H9 (cell line): ENCODE data around the gene MRPL53. TPM values are rescaled to one million over a fixed set of nuclear protein-coding genes. Genes with fewer than 3 reads are reported as not detected.

Source experiments
- DNase-seq: peaks from one replicate; pipeline ENCODE4 v3.0.0-alpha.2; 2017
- H2AFZ ChIP-seq: one replicate; pipeline ENCODE4 v1.6.1; 2013; ENCODE audit warnings: mild to moderate bottlenecking, low read length, control low read depth, moderate library complexity
- H2AK5ac ChIP-seq: 2 replicates; pipeline ENCODE4 v1.6.1; 2013; ENCODE audit warnings: low read length, control low read depth, mixed read lengths; ENCODE audit not compliant: insufficient read length
- H2BK120ac ChIP-seq: one replicate; pipeline ENCODE4 v1.6.1; 2013; ENCODE audit warnings: low read depth, mild to moderate bottlenecking, low read length, control low read depth, inconsistent platforms; ENCODE audit not compliant: poor library complexity, severe bottlenecking
- H2BK12ac ChIP-seq: 2 replicates; pipeline ENCODE4 v1.6.1; 2013; ENCODE audit warnings: low read length, control low read depth, mixed read lengths, low read depth; ENCODE audit not compliant: insufficient read length
- H2BK15ac ChIP-seq: 2 replicates; pipeline ENCODE4 v1.6.1; 2013; ENCODE audit warnings: low read depth, low read length, control low read depth
- H2BK20ac ChIP-seq: one replicate; pipeline ENCODE4 v1.6.1; 2013; ENCODE audit warnings: low read depth, mild to moderate bottlenecking, low read length, control low read depth, inconsistent platforms; ENCODE audit not compliant: poor library complexity, severe bottlenecking
- H2BK5ac ChIP-seq: 2 replicates; pipeline ENCODE4 v1.6.1; 2013; ENCODE audit warnings: low read length, control low read depth, mixed read lengths; ENCODE audit not compliant: insufficient read length
- H3K14ac ChIP-seq: 2 replicates; pipeline ENCODE4 v1.6.1; 2013; ENCODE audit warnings: low read length, control low read depth; ENCODE audit not compliant: insufficient read depth
- H3K18ac ChIP-seq: 2 replicates; pipeline ENCODE4 v1.6.1; 2013; ENCODE audit warnings: low read depth, mild to moderate bottlenecking, mixed read lengths, low read length, control low read depth; ENCODE audit not compliant: insufficient read length
- H3K23ac ChIP-seq: 2 replicates; pipeline ENCODE4 v1.6.1; 2013; ENCODE audit warnings: low read length, control low read depth, mixed read lengths, low read depth; ENCODE audit not compliant: insufficient read length
- H3K23me2 ChIP-seq: 2 replicates; pipeline ENCODE4 v1.6.1; 2013; ENCODE audit warnings: low read depth, mild to moderate bottlenecking, mixed read lengths, low read length, control low read depth; ENCODE audit not compliant: insufficient read length, poor library complexity, severe bottlenecking
- H3K27ac ChIP-seq: 2 replicates; pipeline ENCODE4 v1.5.1; 2013; ENCODE audit warnings: low read length, control low read depth, mixed read lengths, low read depth; ENCODE audit not compliant: insufficient read length
- H3K27me3 ChIP-seq: 2 replicates; pipeline ENCODE4 v1.6.1; 2013; ENCODE audit warnings: low read length, control low read depth, inconsistent platforms; ENCODE audit not compliant: insufficient read depth
- H3K4ac ChIP-seq: 2 replicates; pipeline ENCODE4 v1.6.1; 2013; ENCODE audit warnings: low read depth, mild to moderate bottlenecking, control low read depth, inconsistent platforms, low read length, moderate library complexity
- H3K4me1 ChIP-seq: 2 replicates; pipeline ENCODE4 v1.6.1; 2013; ENCODE audit warnings: low read length, control low read depth, inconsistent platforms; ENCODE audit not compliant: insufficient read depth
- H3K4me2 ChIP-seq: 2 replicates; pipeline ENCODE4 v1.6.1; 2013; ENCODE audit warnings: low read length, control low read depth, mixed read lengths; ENCODE audit not compliant: insufficient read length, insufficient read depth
- H3K56ac ChIP-seq: 2 replicates; pipeline ENCODE4 v1.6.1; 2013; ENCODE audit warnings: low read depth, mild to moderate bottlenecking, mixed read lengths, low read length, control low read depth; ENCODE audit not compliant: insufficient read length
- H3K79me1 ChIP-seq: 2 replicates; pipeline ENCODE4 v1.6.1; 2013; ENCODE audit warnings: low read depth, mild to moderate bottlenecking, moderate library complexity, low read length, control low read depth, inconsistent platforms; ENCODE audit not compliant: insufficient read depth, poor library complexity, severe bottlenecking
- H3K79me2 ChIP-seq: 2 replicates; pipeline ENCODE4 v1.6.1; 2013; ENCODE audit warnings: low read length, control low read depth, inconsistent platforms; ENCODE audit not compliant: insufficient read depth
- H3K9ac ChIP-seq: 2 replicates; pipeline ENCODE4 v1.6.1; 2013; ENCODE audit warnings: low read length, control low read depth, mixed read lengths; ENCODE audit not compliant: insufficient read length; ENCODE audit errors: extremely low read depth
- H3K9me3 ChIP-seq: one replicate; pipeline ENCODE4 v1.6.1; 2013; ENCODE audit warnings: low read depth, low read length, inconsistent platforms; ENCODE audit not compliant: control insufficient read depth
- H3T11ph ChIP-seq: one replicate; pipeline ENCODE4 v1.6.1; 2013; ENCODE audit warnings: mild to moderate bottlenecking, low read length, control low read depth, inconsistent platforms
- H4K20me1 ChIP-seq: one replicate; pipeline ENCODE4 v1.6.1; 2013; ENCODE audit not compliant: control insufficient read depth, insufficient read length, insufficient read depth
- H4K5ac ChIP-seq: 2 replicates; pipeline ENCODE4 v1.6.1; 2013; ENCODE audit warnings: low read depth, mild to moderate bottlenecking, mixed read lengths, low read length, control low read depth; ENCODE audit not compliant: insufficient read length
- H4K8ac ChIP-seq: replicated peaks from 2 replicates; pipeline ENCODE4 v1.6.1; 2013; ENCODE audit warnings: low read length, control low read depth, mixed read lengths, low read depth; ENCODE audit not compliant: insufficient read length
- H4K91ac ChIP-seq: 2 replicates; pipeline ENCODE4 v1.6.1; 2013; ENCODE audit warnings: low read depth, mild to moderate bottlenecking, moderate library complexity, mixed read lengths, low read length, control low read depth; ENCODE audit not compliant: insufficient read length
- H3K27ac Mint-ChIP-seq, 3 experiments: 2 replicates in 2 of 3; 3 replicates in 1 of 3; pipeline ENCODE4 v1.8.0; 2020 to 2021; ENCODE audit warnings: mixed read lengths in 3 of 3, mild to moderate bottlenecking in 1 of 3, moderate library complexity in 1 of 3
- H3K27me3 Mint-ChIP-seq: 2 replicates; pipeline ENCODE4 v1.8.0; 2021; ENCODE audit warnings: low read depth, mild to moderate bottlenecking, moderate library complexity, mixed read lengths
- H3K36me3 Mint-ChIP-seq, 3 experiments: 2 replicates in 2 of 3; 3 replicates in 1 of 3; pipeline ENCODE4 v1.8.0; 2020 to 2021; ENCODE audit warnings: low read depth in 3 of 3, mixed read lengths in 3 of 3; ENCODE audit not compliant: insufficient read depth in 1 of 3
- H3K4me1 Mint-ChIP-seq, 2 experiments: 2 replicates each; pipeline ENCODE4 v1.8.0; 2020; ENCODE audit warnings: mixed read lengths in 2 of 2
- H3K4me3 Mint-ChIP-seq, 2 experiments: 2 replicates in 1 of 2; 3 replicates in 1 of 2; pipeline ENCODE4 v1.8.0; 2020 to 2021; ENCODE audit warnings: mild to moderate bottlenecking in 2 of 2, mixed read lengths in 2 of 2, moderate library complexity in 1 of 2
- H3K9me3 Mint-ChIP-seq, 2 experiments: 2 replicates in 1 of 2; 3 replicates in 1 of 2; pipeline ENCODE4 v1.8.0; 2020; ENCODE audit warnings: mild to moderate bottlenecking in 2 of 2, mixed read lengths in 2 of 2, moderate library complexity in 1 of 2
- WGBS: extraction: QIAGEN DNeasy Blood & Tissue Kit; methylation state at CpG from one replicate; pipeline ENCODE4 v1.1.7; 2013; ENCODE audit warnings: missing lambda C conversion rate, low lambda C conversion rate, mixed read lengths; ENCODE audit not compliant: insufficient read length; ENCODE audit errors: extremely low coverage; 5-methylcytosine and 5-hydroxymethylcytosine counted together
- total RNA-seq: library from RNA; stranded (reverse); gene quantifications from 2 replicates; pipeline ENCODE4 v1.2.1, GENCODE V29; 2021
- TF ChIP-seq, protein P1 (sequence below): fragments of 200-600 bp; sonication (generic); conservative IDR thresholded peaks from 3 replicates; pipeline ENCODE4 v1.8.0; 2021; ENCODE audit warnings: antibody characterized with exemption, mild to moderate bottlenecking

The MRPL53 gene
- total RNA-seq, 1 experiment from 2014 or later, result 59.5 TPM

DNA sequence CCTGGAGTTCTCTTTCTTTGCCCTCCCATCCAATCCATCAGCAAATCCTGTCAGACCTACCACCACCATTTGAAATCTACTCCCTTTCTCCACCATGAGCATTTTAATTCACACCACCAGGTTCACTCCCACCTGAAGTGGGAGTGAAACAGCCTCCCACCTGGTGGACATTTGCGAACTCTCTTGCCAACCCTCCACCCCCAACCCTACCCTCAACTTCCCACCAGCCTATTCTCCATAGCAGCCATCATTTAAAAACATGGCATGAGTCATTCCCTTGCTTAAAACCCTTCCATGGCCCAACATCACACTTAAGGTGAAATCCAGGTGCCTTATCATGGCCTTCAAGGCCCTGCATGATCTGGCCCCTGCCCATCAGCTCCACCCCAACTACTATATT lies 34.2 kb downstream of the MRPL53 start:
- H3K4me3 Mint-ChIP-seq, result peak overlapping the region; percentile 19 to 95; a peak in 4 of 5 replicates
- Histone ChIP-seq H3K23me2 (peaks cover 11% of the 10 kb centered on the region), H3K9me3 (no peaks in the 10 kb centered on the region), H3T11ph (no peak overlapping the region), H3K23ac (no peak overlapping the region), H2BK15ac (no peak overlapping the region), H4K5ac (no peak overlapping the region), H3K4ac (no peak overlapping the region), H3K18ac (no peak overlapping the region), H2AK5ac (no peak overlapping the region), H4K8ac (no peak overlapping the region), H3K56ac (no peak overlapping the region), H2BK12ac (no peak overlapping the region), H3K27me3 (no peaks in the 10 kb centered on the region), H4K20me1 (no peaks in the 10 kb centered on the region), H3K79me2 (peaks cover 21% of the 10 kb centered on the region; the same call in 1 of the 2 replicates), H3K79me1 (peaks cover 7% of the 10 kb centered on the region), H3K27ac (no peak overlapping the region), H2BK20ac (no peak overlapping the region), H3K4me1 (peaks cover 3% of the 10 kb centered on the region; the same call in 1 of the 2 replicates), H2BK120ac (no peak overlapping the region), H3K9ac (no peak overlapping the region), H3K4me2 (no peak overlapping the region), H2AFZ (no peak overlapping the region), H4K91ac (no peak overlapping the region), H2BK5ac (no peak overlapping the region), H3K14ac (no peak overlapping the region)
- peaks cover 31 to 40% of the 10 kb centered on the region in 2 experiments for H3K4me1 Mint-ChIP-seq
- no peak for DNase-seq
- no peaks in the 10 kb centered on the region; the same call in 1 of the 2 replicates for H3K27me3 Mint-ChIP-seq
- peaks cover 13 to 39% (median 28%) of the 10 kb centered on the region in 3 experiments for H3K36me3 Mint-ChIP-seq
- H3K9me3 Mint-ChIP-seq, result no peaks in the 10 kb centered on the region
- WGBS, result no CpG with 5 or more reads among the region's 1 CpG
- TF ChIP-seq, protein P1, sequence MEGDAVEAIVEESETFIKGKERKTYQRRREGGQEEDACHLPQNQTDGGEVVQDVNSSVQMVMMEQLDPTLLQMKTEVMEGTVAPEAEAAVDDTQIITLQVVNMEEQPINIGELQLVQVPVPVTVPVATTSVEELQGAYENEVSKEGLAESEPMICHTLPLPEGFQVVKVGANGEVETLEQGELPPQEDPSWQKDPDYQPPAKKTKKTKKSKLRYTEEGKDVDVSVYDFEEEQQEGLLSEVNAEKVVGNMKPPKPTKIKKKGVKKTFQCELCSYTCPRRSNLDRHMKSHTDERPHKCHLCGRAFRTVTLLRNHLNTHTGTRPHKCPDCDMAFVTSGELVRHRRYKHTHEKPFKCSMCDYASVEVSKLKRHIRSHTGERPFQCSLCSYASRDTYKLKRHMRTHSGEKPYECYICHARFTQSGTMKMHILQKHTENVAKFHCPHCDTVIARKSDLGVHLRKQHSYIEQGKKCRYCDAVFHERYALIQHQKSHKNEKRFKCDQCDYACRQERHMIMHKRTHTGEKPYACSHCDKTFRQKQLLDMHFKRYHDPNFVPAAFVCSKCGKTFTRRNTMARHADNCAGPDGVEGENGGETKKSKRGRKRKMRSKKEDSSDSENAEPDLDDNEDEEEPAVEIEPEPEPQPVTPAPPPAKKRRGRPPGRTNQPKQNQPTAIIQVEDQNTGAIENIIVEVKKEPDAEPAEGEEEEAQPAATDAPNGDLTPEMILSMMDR, result no peak; the same call in 2 of the 3 replicates
- peak overlapping the region in 2 of 3 experiments; percentile 48 to 62; a peak in 4 of 7 replicates for H3K27ac Mint-ChIP-seq
